ENCODE results near the gene DLG4. TPM values are rescaled to one million over a fixed set of nuclear protein-coding genes. Genes with fewer than 3 reads are reported as not detected.

Gene DLG4
- total and polyA plus RNA-seq, 2 donors (not counting 3 experiments of a cell fraction or from before 2014, with no cell fraction given): 14.9 to 34.6 TPM

DNA sequence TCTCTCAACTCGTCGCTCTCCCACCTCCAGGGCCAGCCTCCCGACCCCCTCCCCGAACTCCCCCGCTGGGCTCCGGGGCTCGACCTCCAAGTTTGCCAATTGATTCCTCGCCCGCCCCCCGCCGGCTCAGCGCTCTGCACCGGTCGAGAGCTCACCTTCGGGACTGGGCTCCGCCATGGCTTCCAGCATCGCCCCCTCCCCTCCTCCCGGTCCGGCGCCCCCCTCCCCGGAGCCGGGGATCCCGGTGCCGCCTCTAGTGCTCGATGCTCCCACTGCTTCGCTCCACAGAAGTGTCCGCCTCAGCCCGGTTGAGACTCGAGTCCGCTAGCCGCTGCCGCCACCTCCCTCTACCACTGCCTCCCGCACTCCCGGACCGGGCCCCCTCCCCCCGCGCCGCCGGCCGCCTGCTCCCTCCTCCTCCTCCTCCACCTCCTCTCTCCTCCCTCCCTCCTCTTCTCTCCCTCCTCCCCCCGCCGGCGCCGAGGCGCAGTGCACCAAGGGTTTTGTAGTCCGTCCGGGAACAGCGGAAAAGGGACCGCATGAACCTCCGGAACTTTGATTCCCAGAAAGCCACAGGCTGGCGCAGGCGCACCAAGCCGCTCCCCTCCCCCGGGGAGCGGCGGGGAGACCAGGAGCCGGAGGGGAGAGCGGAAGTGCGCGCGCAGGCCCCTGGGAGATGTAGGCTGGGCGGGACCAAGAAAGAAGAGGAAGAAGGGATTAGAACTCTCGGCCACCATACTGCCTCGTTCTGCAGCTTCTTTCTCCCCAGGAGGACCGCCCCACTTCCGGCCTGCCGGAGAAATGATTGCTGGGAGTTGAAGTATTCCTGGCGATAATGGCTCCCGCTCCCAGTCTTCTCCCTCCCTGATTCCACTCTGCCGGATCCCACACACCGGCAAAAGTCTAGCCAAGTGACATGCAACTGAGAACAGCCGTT is 19.7 kb upstream of the DLG4 start, which contains the start of gene PHF23:
PHF23 (minus strand) TSS at position 367 of the 937 bp plus-strand sequence; CDS start at position 189, 178 bp downstream.
- Histone ChIP-seq H3K4me2 (ENCODE audit: insufficient read depth, low read length) (peak within 1 kb of the TSS; percentile 81), H3K9me3 (replicated peaks; ENCODE audit: control insufficient read depth, insufficient read depth, low read length) (no peaks in the 10 kb centered on the region), H3K4me3 (replicated peaks in 1 of 3; ENCODE audit: insufficient read depth in 1 of 3, low read depth in 1 of 3, low read length in 3 of 3) (peak within 1 kb of the TSS; percentile 71 to 96 (median 83)), H3K27ac (ENCODE audit: insufficient read depth, low read depth, low read length) (peak within 1 kb of the TSS; percentile 14), H3K27me3 (ENCODE audit: control insufficient read depth in 2 of 2, insufficient read depth in 2 of 2, low read length in 2 of 2) (no peaks in the 10 kb centered on the region), H3K36me3 (ENCODE audit: control insufficient read depth in 2 of 2, extremely low read depth in 1 of 2, insufficient read depth in 2 of 2, low read length in 2 of 2) (peaks cover 18 to 27% of the 10 kb centered on the region in 2 experiments), H2AFZ (ENCODE audit: low read depth, low read length) (no peak within 1 kb of the TSS), H4K20me1 (replicated peaks; ENCODE audit: control insufficient read depth, extremely low read depth, insufficient read depth, low read length) (no peaks in the 10 kb centered on the region), H3K79me2 (ENCODE audit: control insufficient read depth, insufficient read depth, low read length) (peaks cover 53% of the 10 kb centered on the region), H3K9ac (replicated peaks; ENCODE audit: extremely low read depth, insufficient read depth, low read length) (peak within 1 kb of the TSS; percentile 71), H3K4me1 (ENCODE audit: control insufficient read depth, extremely low read depth, insufficient read depth, low read length) (peaks cover 35% of the 10 kb centered on the region), H3K9me1 (replicated peaks; ENCODE audit: control insufficient read depth, extremely low read depth, insufficient read depth, low read length) (no peaks in the 10 kb centered on the region)
- CTCF ChIA-PET: interaction anchor here (0.9 to 3.4 kb wide), 6 partner anchors 15 to 194 kb away, joined by 3 to 34 read pairs (median 3); partner anchors contain the start of genes ACADVL, ACAP1 and DLG4
- BruUV-seq (replicated peaks): no TSS peak
- peak; percentile 100 for DNase-seq (ENCODE audit: low read depth, low spot score)
- FAIRE-seq: peak; percentile 98
- POLR2A ChIA-PET: interaction anchor here (1.1 kb wide), 1 partner anchor 21 kb away, joined by 4 read pairs; no protein-coding TSS in a partner anchor
- intact Hi-C loops (cut with micrococcal nuclease): loop anchor here (1.0 to 5.0 kb wide), 4 partner anchors 13 to 618 kb away; partner anchors contain the start of genes CYB5D1, ELP5, NAA38 and TMEM88
- dilution Hi-C loops (cut with MboI; ENCODE audit: extremely low pct_ligation_motif_present, low sequenced_read_pairs): no loop called here
- TF ChIP-seq MYC (IDR thresholded peaks at IDR 0.05; ENCODE audit: low read depth, low read length) (peak; percentile 30), FOS (IDR thresholded peaks at IDR 0.05; ENCODE audit: borderline replicate concordance, insufficient read depth, low read length) (no peak), POLR2A (IDR thresholded peaks at IDR 0.05; ENCODE audit: low read depth, low read length) (peak; percentile 51)

DNA sequence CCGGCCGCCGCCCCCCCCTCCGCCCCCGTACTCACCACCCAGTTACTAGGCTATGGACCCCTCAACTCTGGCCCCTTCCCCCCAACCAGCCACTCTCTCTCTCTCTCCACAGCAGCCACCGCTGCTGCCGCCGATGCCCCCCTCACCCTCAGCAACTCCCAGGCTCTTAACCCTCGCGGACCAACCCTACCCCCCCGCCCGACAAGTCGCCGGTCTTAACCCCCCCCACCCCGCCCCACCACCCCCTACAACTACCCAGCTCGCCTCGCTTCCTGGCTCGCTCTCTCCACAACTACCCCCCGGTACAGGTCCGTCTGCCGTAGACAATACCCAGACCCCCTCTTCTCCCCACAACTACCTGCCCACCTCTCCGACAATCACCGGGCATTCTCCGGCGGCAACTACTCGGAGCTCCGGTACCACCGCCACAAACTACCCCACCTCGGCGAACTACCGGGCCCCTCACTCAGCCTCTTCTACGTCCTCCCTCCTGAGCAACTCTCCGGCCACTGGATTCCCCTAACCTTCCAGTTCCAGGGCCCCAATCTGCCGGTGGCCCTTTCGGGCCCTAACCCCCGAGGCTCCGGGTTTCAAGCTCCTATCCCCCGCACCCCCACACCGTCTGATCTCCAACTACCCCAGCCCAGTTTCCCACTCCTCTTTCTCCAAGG is 18.9 kb upstream of the DLG4 start:
- dilution Hi-C loops (cut with MboI; ENCODE audit: extremely low pct_ligation_motif_present, low sequenced_read_pairs): no loop called here
- ChIA-PET POLR2A (interaction anchor here (0.7 to 1.1 kb wide), 2 partner anchors 21 to 204 kb away, joined by 4 to 6 read pairs; no protein-coding TSS in a partner anchor), CTCF (interaction anchor here (1.0 to 3.4 kb wide), 6 partner anchors 14 to 322 kb away, joined by 3 to 34 read pairs (median 3); partner anchors contain the start of genes ACADVL and DLG4)
- BruUV-seq (replicated peaks): no TSS peak
- intact Hi-C loops (cut with micrococcal nuclease): loop anchor here (1.0 to 5.0 kb wide), 4 partner anchors 14 to 619 kb away; partner anchors contain the start of genes CYB5D1, ELP5, NAA38 and TMEM88
- DNase-seq (ENCODE audit: low read depth, low spot score) (peak; percentile 21), FAIRE-seq (no peak)
- Histone ChIP-seq H3K27me3 (ENCODE audit: control insufficient read depth in 2 of 2, insufficient read depth in 2 of 2, low read length in 2 of 2) (no peaks in the 10 kb centered on the region), H4K20me1 (replicated peaks; ENCODE audit: control insufficient read depth, extremely low read depth, insufficient read depth, low read length) (no peaks in the 10 kb centered on the region), H3K79me2 (ENCODE audit: control insufficient read depth, insufficient read depth, low read length) (peaks cover 58% of the 10 kb centered on the region), H3K36me3 (ENCODE audit: control insufficient read depth in 2 of 2, extremely low read depth in 1 of 2, insufficient read depth in 2 of 2, low read length in 2 of 2) (peaks cover 15 to 24% of the 10 kb centered on the region in 2 experiments), H3K9me1 (replicated peaks; ENCODE audit: control insufficient read depth, extremely low read depth, insufficient read depth, low read length) (no peaks in the 10 kb centered on the region), H2AFZ (ENCODE audit: low read depth, low read length) (no peak overlapping the region), H3K4me3 (replicated peaks in 1 of 3; ENCODE audit: insufficient read depth in 1 of 3, low read depth in 1 of 3, low read length in 3 of 3) (peak overlapping the region; percentile 71 to 96 (median 83)), H3K27ac (ENCODE audit: insufficient read depth, low read depth, low read length) (peak overlapping the region; percentile 14), H3K4me1 (ENCODE audit: control insufficient read depth, extremely low read depth, insufficient read depth, low read length) (peaks cover 35% of the 10 kb centered on the region), H3K9me3 (replicated peaks; ENCODE audit: control insufficient read depth, insufficient read depth, low read length) (no peaks in the 10 kb centered on the region), H3K9ac (replicated peaks; ENCODE audit: extremely low read depth, insufficient read depth, low read length) (peak overlapping the region; percentile 71), H3K4me2 (ENCODE audit: insufficient read depth, low read length) (no peak overlapping the region)
- TF ChIP-seq POLR2AphosphoS5 (IDR thresholded peaks at IDR 0.05; ENCODE audit: insufficient read depth, low read depth, low read length): no peak

All from endothelial cell of umbilical vein (primary cell).